ENCODE measurements around the gene CIBAR2.
A peak's percentile ranks its signal among the peaks of the same experiment; 100 is the strongest.
"Not testable (repeated sequence)": the region's sequence is repeated elsewhere in the genome, so short reads cannot be mapped to it uniquely, and the experiment has no call there.

Gene CIBAR2

DNA sequence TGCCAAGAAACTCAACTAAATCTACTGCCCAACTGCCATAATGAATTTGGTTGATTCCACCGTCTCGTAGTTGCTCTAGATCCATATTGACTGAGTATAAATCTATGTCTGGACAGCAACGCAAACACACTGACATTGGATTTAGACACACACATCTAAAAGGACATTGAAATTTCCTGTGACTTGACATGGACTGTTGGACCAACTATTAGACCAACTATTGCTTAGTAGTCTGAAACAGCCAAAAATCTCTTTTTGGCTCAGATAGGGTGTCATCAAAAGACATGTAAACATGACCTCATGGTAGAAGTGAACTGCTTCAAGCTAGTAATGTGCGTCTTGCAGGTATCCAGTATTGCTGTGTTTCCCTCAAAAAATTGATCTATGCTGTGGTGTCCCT lies 53.4 kb downstream of the CIBAR2 start:
- TF ChIP-seq, protein P1, sequence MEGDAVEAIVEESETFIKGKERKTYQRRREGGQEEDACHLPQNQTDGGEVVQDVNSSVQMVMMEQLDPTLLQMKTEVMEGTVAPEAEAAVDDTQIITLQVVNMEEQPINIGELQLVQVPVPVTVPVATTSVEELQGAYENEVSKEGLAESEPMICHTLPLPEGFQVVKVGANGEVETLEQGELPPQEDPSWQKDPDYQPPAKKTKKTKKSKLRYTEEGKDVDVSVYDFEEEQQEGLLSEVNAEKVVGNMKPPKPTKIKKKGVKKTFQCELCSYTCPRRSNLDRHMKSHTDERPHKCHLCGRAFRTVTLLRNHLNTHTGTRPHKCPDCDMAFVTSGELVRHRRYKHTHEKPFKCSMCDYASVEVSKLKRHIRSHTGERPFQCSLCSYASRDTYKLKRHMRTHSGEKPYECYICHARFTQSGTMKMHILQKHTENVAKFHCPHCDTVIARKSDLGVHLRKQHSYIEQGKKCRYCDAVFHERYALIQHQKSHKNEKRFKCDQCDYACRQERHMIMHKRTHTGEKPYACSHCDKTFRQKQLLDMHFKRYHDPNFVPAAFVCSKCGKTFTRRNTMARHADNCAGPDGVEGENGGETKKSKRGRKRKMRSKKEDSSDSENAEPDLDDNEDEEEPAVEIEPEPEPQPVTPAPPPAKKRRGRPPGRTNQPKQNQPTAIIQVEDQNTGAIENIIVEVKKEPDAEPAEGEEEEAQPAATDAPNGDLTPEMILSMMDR (IDR thresholded peaks at IDR 0.05; ENCODE audit: control insufficient read depth, insufficient read depth, low read depth, low read length, missing control alignments), result no peak
- no peak for DNase-seq (ENCODE audit: low read depth)
- no peak overlapping the region for H3K4me3 ChIP-seq (ENCODE audit: control insufficient read depth, low read depth, low read length)

DNA sequence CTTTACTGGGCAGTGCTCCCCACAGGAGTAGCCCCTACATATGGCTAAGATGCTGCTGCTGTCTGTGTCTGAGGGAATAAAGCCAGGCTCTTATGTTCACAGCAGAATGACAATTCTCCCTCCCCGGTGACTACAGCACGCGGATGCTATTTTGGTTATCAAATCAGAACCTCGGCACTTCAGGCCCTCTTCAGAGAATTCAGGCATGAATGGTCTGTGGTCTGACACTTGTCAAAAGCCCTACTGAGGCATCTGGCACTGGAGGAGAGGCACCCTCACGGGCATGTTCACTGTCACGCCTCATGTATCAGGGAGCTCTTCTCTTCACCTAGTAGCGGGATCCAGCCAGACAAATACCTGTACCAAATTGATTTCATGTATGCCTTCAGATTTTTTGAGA lies 54.3 kb downstream of the CIBAR2 start:
- H3K4me3 ChIP-seq (ENCODE audit: control insufficient read depth, low read depth, low read length), result no peak overlapping the region
- TF ChIP-seq, protein P1 (IDR thresholded peaks at IDR 0.05; ENCODE audit: control insufficient read depth, insufficient read depth, low read depth, low read length, missing control alignments), result no peak
- no peak for DNase-seq (ENCODE audit: low read depth)

DNA sequence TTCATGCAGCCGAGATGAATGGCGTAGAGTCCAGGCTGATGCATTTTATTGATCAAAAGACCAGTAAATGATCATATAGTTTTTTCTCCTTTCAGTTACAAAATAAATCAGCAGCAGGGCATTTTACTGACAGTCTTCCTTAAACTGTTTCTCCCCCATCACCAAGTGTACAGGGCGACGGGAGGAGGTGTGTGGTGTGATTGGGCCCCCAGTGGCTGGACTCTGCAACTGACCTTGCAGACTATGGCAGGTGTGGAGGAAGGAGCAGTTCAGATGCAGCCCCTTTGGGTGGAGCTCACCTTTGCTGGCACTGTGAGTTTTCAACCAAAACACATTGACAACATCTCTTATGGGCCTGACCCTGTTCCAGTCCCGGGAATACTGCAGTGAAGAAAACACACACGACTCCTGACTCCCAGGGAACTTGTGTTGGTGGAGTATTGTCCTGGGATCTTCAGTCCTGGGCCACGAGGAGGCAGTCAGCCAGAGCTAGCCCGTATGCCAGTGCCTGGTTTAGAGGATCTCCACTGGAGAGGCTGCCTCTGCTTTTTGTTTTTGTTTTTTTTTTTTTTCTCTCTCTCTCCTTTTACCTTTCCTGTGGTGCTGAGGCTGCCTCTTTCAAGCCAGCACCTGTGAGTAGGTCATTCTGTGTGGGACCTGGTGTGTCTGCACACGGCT lies 54.9 kb downstream of the CIBAR2 start:
- no peak overlapping the region for H3K4me3 ChIP-seq (ENCODE audit: control insufficient read depth, low read depth, low read length)
- TF ChIP-seq, protein P1 (IDR thresholded peaks at IDR 0.05; ENCODE audit: control insufficient read depth, insufficient read depth, low read depth, low read length, missing control alignments), result peak; percentile 5
- DNase-seq (ENCODE audit: low read depth), result no peak

DNA sequence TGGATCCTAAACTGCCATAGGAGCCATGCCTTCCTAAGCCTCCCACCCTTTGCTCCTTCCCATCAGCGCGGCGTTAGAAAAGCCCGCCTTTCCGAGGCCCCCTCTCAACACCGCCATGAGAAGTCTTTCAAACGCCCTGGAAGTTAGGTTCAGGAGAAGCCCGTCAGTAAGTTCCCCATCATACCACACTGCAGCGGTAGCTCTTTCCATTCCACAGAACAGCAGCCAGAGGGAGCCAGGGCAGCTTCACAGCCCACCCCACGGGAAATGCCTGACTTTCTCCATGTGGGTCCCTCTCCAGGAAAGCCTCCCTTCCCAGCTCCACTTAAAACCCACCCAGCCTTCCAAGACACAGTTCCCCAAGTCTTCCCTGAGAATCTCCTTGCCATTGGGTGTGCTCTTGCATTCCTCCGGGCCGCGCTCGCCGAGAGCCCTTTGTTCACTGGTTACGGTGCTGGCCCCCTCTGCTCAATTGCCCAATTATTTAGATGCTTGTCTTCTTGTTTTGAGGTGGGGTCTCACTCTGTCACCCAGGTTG lies 56.0 kb downstream of the CIBAR2 start:
- TF ChIP-seq, protein P1 (IDR thresholded peaks at IDR 0.05; ENCODE audit: control insufficient read depth, insufficient read depth, low read depth, low read length, missing control alignments), result no peak
- no peak for DNase-seq (ENCODE audit: low read depth)
- H3K4me3 ChIP-seq (ENCODE audit: control insufficient read depth, low read depth, low read length), result no peak overlapping the region

DNA sequence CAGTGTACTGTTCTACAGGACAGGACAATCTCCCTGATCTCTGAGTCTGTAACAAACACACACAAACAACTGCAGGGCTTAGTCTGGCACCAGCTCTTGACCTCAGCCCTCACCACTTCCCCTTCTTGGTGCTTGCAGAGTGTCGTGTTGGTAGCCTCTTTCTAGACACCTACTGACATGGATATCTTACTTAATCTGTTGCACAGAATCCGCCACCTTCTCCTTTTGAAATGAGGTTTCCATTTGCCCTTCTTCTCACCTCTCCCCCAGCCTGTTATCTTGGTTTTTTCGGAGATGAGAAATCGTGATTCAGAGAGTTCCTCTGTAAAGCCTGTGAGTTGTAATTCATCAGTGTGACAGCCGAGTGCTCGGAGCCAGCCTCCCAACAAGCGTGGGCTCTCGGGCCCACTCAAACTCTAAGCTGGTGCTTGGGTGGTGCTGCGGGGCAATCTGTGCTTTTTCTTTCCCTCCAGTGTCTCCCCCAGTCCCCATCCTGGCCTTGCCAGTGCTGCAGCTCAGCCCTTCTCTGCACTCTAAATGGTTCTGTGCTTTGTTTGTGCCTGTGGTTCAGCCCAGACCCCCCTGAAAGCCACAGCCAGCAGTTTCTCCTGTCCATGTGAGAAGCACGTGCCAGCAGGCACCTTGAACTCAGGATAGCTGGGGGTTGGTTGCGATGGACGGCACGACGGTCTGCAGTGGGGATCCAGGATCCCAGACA lies 56.6 kb downstream of the CIBAR2 start:
- DNase-seq (ENCODE audit: low read depth), result peak; percentile 5
- H3K4me3 ChIP-seq (ENCODE audit: control insufficient read depth, low read depth, low read length), result peak overlapping the region; percentile 16
- TF ChIP-seq, protein P1 (IDR thresholded peaks at IDR 0.05; ENCODE audit: control insufficient read depth, insufficient read depth, low read depth, low read length, missing control alignments), result no peak

DNA sequence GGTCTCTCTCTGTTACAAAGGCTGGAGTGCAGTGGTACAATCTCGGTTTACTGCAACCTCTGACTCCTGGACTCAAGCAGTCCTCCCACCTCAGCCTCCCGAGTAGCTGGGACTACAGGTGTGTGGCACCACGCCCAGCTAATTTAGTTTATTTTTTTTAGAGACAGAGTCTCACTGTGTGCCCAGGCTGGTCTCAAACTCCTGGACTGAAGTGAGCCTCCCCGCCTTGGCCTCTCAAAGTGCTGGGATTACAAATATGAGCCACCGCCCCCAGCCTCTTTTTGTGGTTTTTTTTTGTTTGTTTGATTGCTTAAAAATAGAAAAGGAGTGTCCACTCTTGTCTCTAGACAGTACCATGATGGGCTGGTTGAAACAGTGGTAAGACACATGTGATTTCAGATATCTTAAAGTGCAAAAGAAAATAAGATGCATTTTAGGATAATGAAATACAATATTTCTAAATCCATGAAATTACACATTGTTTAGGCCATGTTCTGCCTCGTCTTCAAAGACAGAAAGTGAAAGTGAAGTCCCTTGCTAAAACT lies 57.3 kb downstream of the CIBAR2 start:
- TF ChIP-seq, protein P1 (IDR thresholded peaks at IDR 0.05; ENCODE audit: control insufficient read depth, insufficient read depth, low read depth, low read length, missing control alignments), result no peak
- no peak for DNase-seq (ENCODE audit: low read depth)
- H3K4me3 ChIP-seq (ENCODE audit: control insufficient read depth, low read depth, low read length), result no peak overlapping the region; the same call in 1 of the 2 replicates

DNA sequence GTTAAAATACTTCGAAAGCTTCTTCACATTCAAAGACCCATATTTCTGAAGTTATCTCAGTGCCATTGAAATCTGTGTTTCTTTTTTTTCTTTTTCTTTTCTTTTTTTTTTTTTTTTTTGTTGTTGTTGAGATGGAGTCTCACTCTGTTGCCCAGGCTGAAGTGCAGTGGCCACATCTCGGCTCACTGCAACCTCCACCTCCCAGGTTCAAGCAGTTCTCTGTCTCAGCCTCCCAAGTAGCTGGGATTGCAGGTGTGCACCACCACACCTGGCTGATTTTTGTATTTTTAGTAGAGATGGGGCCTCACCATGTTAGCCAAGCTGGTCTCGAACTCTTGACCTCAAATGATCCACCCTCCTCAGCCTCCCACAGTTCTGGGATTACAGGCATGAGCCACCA lies 58.0 kb downstream of the CIBAR2 start:
- not testable (repeated sequence) for H3K4me3 ChIP-seq (ENCODE audit: control insufficient read depth, low read depth, low read length); DNase-seq (ENCODE audit: low read depth)
